Endothelial cell of coronary artery (primary cell): ENCODE data around the gene ZNF470. TPM values are rescaled to one million over a fixed set of nuclear protein-coding genes. Genes with fewer than 3 reads are reported as not detected.

Experiments used
- total RNA-seq: library from RNA; depleted of rRNA; stranded (reverse); fragments of >200 nt; gene quantifications from 2 replicates; pipeline ENCODE4 v1.2.3, GENCODE V29; 2014

The ZNF470 gene
- total RNA-seq = 3.1 and 5.5 TPM in 2 replicates

DNA sequence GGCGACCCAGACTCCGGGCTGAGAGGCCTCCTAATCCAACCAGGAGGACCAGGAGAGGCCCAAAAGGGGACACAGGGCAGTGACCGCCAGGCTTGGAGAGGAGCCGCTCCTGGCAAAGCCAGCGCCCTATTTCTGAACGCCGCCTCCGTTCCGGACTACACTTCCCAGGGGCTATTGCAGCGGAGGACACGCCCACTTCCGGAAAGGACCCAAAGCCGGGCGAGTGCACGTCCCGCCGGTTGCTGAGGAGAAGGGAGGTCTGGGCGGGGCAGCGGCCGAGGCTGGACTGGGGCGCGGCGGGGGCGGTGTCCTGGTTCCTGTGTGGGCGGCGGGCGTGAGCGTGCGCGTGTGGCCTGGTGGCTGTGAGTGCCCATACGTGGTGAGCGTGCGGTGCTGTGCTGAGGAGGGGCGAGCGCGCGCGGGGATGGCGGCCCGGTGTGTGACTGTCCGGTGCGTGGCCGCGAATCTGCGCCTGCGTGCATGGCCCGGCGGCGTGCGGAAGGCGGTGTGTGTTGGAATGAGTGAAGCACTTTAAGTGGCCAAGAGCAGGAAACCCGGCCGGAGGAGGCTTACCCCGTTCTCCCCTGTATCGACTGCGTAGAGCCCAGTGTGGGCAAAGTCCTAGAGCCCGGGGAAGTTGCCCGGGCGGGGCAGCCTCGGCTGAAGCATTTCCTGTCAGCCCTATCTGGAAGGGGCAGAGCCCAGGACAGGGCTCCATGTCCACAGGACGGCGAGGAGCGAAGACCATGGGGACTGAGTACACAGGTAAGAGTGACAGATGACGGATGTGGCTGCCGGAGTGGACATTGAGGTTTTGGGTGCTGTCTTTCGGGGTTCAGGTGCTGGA is at the start of gene ZNF470:
TSS of gene ZNF470 (plus strand) at position 195 of the 847 bp plus-strand sequence. CDS start 2,844 bp downstream, outside the sequence.

GRCh38 chr19:56538761-56539263 is 28.5 kb upstream of the ZNF470 start, which contains the start of gene ZFP28:
TSS of gene ZFP28 (plus strand) at chr19:56538948. CDS start at chr19:56539019, 71 bp downstream.

DNA sequence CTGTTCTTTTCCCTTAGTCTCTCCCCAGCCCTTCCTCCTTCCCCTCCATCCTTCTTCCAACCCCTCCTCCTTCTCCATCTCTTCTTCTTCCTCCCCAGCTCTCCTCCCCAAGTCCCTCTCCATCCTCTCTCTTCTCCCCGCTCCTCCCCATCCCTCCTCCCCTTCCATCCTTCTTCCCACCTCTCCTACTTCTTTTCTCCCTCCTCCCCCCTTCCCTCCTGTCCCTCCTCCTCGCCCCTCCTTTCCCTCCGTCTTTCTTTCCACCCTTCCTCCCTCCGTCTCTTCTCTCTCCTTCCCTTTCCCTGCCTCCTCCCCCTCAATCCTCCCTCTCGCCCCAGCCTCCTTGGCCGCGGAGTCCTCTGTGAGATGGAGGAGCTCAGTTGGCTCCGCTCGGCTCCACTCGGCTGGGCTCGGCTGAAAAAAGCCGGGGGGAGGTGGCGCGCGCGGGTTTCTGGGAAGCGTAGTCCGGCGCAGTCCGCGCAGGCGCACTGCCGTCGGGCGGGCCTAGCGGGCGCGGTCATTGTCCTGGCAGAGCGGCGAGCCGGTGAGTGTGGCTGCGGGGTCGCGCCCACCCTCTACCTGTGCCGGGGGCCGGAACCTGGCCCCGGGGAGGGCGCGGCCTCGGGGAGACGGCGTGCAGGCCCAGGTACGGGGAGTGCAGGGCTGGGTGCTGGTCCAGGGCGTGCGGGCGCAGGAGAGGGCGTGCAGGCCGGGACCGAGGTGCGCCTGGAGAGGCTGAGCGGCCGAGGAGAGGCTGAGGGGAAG is 27.7 kb downstream of the ZNF470 start, which contains the start of gene ZNF71:
TSS of gene ZNF71 (plus strand) at position 520 of the 765 bp plus-strand sequence. CDS start 6,257 bp downstream, outside the sequence.

Other genes starting within 250 kb of the ZNF470 start
- 1.6 and 2.3 TPM in 2 replicates for gene ZNF582, start 173.9 kb upstream of the ZNF470 start, total RNA-seq
- 3.5 and 5.4 TPM in 2 replicates for gene ZNF583, start 163.1 kb upstream of the ZNF470 start, total RNA-seq
- 1.1 and 3.2 TPM in 2 replicates for gene ZNF667, start 90.1 kb upstream of the ZNF470 start, total RNA-seq
- gene ZNF471, start 59.6 kb upstream of the ZNF470 start, total RNA-seq = 0.81 and 2.0 TPM in 2 replicates
- gene ZFP28, start 28.5 kb upstream of the ZNF470 start, total RNA-seq = 3.5 and 5.4 TPM in 2 replicates
- gene ZNF71, start 27.8 kb downstream of the ZNF470 start, total RNA-seq = 9.5 and 11.6 TPM in 2 replicates
- 0.09 and 0.28 TPM in 2 replicates for gene SMIM17, start 75.7 kb downstream of the ZNF470 start, total RNA-seq
- gene ZNF835, start 104.3 kb downstream of the ZNF470 start, total RNA-seq = under 0.01 and 0.19 TPM in 2 replicates